ENCODE measurements around the gene COMT. TPM values are rescaled to one million over a fixed set of nuclear protein-coding genes. Genes with fewer than 3 reads are reported as not detected.

COMT gene
- total RNA-seq, 1 donor from 2014 or later = 1.3 TPM

GRCh38 chr22:19958083-19959042 lies 16.8 kb downstream of the COMT start:
- peak overlapping the region; percentile 52 for H2AFZ ChIP-seq (replicated peaks)
- H3K27ac Mint-ChIP-seq = no peak overlapping the region
- peaks cover 9% of the 10 kb centered on the region for H3K27me3 Mint-ChIP-seq (ENCODE audit: insufficient read depth, low read depth)
- no peaks in the 10 kb centered on the region for H3K36me3 ChIP-seq
- H3K4me1 ChIP-seq = peaks cover 8% of the 10 kb centered on the region
- H3K4me3 Mint-ChIP-seq = peak overlapping the region; percentile 81
- no peaks in the 10 kb centered on the region for H4K20me1 ChIP-seq (ENCODE audit: low read depth)
- H3K4me2 ChIP-seq = peak overlapping the region; percentile 82
- peak overlapping the region; percentile 52 for H3K4me3 ChIP-seq
- peaks cover 30% of the 10 kb centered on the region for H3K4me1 Mint-ChIP-seq
- H3F3A ChIP-seq (ENCODE audit: low read depth) = no peaks in the 10 kb centered on the region
- H3K36me3 Mint-ChIP-seq = no peaks in the 10 kb centered on the region
- no peak for TF ChIP-seq EZH2phosphoT487 (IDR thresholded peaks at IDR 0.05)
- no peaks in the 10 kb centered on the region for H3K27me3 ChIP-seq
- no peaks in the 10 kb centered on the region for H3K9me3 ChIP-seq (ENCODE audit: low read depth)
- no peaks in the 10 kb centered on the region for H3K9me3 Mint-ChIP-seq
- H3K79me2 ChIP-seq (ENCODE audit: low read depth) = no peaks in the 10 kb centered on the region
- no peak overlapping the region for H3K27ac ChIP-seq
- no peak overlapping the region for H3K9ac ChIP-seq
- DNase-seq (ENCODE audit: low spot score) = no peak

GRCh38 chr22:19959043-19959586 lies 17.5 kb downstream of the COMT start:
- Histone ChIP-seq H3K9me3 (ENCODE audit: low read depth) (no peaks in the 10 kb centered on the region), H3K4me3 (peak overlapping the region; percentile 52), H2AFZ (replicated peaks) (peak overlapping the region; percentile 52), H4K20me1 (ENCODE audit: low read depth) (no peaks in the 10 kb centered on the region), H3K27ac (no peak overlapping the region), H3F3A (ENCODE audit: low read depth) (no peaks in the 10 kb centered on the region), H3K36me3 (no peaks in the 10 kb centered on the region), H3K4me1 (peaks cover 8% of the 10 kb centered on the region), H3K4me2 (peak overlapping the region; percentile 82), H3K27me3 (no peaks in the 10 kb centered on the region), H3K79me2 (ENCODE audit: low read depth) (no peaks in the 10 kb centered on the region), H3K9ac (no peak overlapping the region)
- Mint-ChIP-seq H3K27ac (no peak overlapping the region), H3K36me3 (no peaks in the 10 kb centered on the region), H3K4me3 (peak overlapping the region; percentile 81), H3K4me1 (peaks cover 24% of the 10 kb centered on the region), H3K9me3 (no peaks in the 10 kb centered on the region), H3K27me3 (ENCODE audit: insufficient read depth, low read depth) (peaks cover 9% of the 10 kb centered on the region)
- no peak for TF ChIP-seq EZH2phosphoT487 (IDR thresholded peaks at IDR 0.05)
- no peak for TF ChIP-seq CTCF (IDR thresholded peaks at IDR 0.05)
- TF ChIP-seq EZH2 (IDR thresholded peaks at IDR 0.05) = no peak
- peak; percentile 99 for DNase-seq (ENCODE audit: low spot score)

- Histone ChIP-seq H3K27ac (no peak overlapping the region), H4K20me1 (ENCODE audit: low read depth) (no peaks in the 10 kb centered on the region)
Observed at GRCh38 chr22:19959587-19960490, 18.3 kb downstream of the COMT start.

More at GRCh38 chr22:19959587-19960490, 18.3 kb downstream of the COMT start:
- Mint-ChIP-seq H3K4me3 (peak overlapping the region; percentile 74), H3K27ac (peak overlapping the region; percentile 78), H3K4me1 (peaks cover 22% of the 10 kb centered on the region), H3K36me3 (no peaks in the 10 kb centered on the region), H3K9me3 (no peaks in the 10 kb centered on the region), H3K27me3 (ENCODE audit: insufficient read depth, low read depth) (peaks cover 9% of the 10 kb centered on the region)
- H3K4me1 ChIP-seq = peaks cover 8% of the 10 kb centered on the region
- peak overlapping the region; percentile 82 for H3K4me2 ChIP-seq
- no peak overlapping the region for H2AFZ ChIP-seq (replicated peaks)
- H3K36me3 ChIP-seq = no peaks in the 10 kb centered on the region
- no peaks in the 10 kb centered on the region for H3K9me3 ChIP-seq (ENCODE audit: low read depth)
- DNase-seq (ENCODE audit: low spot score) = no peak
- no peaks in the 10 kb centered on the region for H3F3A ChIP-seq (ENCODE audit: low read depth)
- H3K27me3 ChIP-seq = no peaks in the 10 kb centered on the region
- H3K4me3 ChIP-seq = peak overlapping the region; percentile 52
- TF ChIP-seq EZH2phosphoT487 (IDR thresholded peaks at IDR 0.05) = no peak
- TF ChIP-seq CTCF (IDR thresholded peaks at IDR 0.05) = no peak
- TF ChIP-seq EZH2 (IDR thresholded peaks at IDR 0.05) = no peak
- no peaks in the 10 kb centered on the region for H3K79me2 ChIP-seq (ENCODE audit: low read depth)
- H3K9ac ChIP-seq = no peak overlapping the region
